GM18526 (cell line): ENCODE data around the gene MTUS2.

Experiments
- POLR2A ChIP-seq: IDR thresholded peaks from 3 replicates; pipeline ENCODE4 v1.6.1; 2011; ENCODE audit not compliant: insufficient read length; ENCODE audit errors: extremely low read depth

The MTUS2 gene

DNA sequence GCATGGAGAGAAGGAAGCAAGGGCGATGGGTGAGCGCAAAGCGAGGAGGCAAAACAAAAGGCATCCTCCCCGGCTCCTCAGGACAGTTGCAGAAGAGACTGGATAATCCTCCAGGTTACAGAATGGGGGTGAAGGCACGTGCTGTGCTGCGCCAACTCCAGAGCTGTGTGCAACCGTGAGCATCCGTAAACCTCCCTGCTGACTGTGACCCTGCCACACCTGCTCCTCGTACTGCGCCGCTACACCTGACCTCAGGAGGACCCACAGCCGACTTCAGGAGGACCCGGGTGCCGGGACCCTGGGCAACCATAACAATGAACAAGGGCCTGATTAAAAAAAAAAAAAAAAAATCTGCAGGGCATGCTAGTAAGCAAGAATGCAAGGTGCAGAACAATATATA, 706.6 kb downstream of the MTUS2 start:
- no peak for TF ChIP-seq POLR2A

DNA sequence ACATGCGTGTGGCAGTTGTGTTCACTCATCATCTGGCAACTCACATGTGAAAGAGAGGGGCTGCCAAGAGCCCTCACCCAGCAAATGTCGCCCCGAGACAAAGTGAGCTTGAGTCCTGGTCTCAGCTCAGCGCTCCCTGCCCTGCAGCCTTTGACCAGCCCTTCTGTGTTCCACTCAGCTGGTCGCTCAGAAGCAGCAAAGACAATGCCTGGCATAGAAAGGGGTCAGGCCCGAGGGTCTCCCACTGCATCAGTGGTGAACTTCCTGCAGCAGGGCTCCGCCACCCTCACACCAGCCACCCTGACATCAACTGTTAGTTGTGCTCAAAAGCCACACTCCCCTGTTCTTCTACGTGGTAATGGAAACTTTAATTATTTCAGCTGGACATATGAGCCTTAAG, 707.4 kb downstream of the MTUS2 start:
- no peak for TF ChIP-seq POLR2A

DNA sequence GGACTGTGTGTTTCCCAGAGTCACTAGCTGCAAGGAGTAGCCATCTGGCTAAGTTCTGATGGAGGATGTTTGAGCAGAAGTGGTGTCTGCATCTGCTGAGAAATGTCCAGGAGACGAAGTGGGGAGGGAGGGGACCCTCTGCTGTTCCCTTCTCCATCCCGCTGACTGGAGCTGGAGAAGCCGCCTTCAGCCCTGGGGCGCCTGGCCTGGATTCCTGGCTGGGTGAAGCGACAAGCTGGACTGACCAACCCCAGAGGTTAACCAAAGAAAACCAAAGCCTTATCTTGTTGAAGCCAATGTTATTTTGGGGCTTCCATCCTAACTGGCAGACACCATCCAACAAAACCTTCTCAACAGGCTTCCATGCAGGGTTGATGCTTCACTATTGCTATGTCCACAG, 707.8 kb downstream of the MTUS2 start:
- TF ChIP-seq POLR2A, result no peak

GRCh38 chr13:29529754-29530153, 709.6 kb downstream of the MTUS2 start:
- no peak for TF ChIP-seq POLR2A

DNA sequence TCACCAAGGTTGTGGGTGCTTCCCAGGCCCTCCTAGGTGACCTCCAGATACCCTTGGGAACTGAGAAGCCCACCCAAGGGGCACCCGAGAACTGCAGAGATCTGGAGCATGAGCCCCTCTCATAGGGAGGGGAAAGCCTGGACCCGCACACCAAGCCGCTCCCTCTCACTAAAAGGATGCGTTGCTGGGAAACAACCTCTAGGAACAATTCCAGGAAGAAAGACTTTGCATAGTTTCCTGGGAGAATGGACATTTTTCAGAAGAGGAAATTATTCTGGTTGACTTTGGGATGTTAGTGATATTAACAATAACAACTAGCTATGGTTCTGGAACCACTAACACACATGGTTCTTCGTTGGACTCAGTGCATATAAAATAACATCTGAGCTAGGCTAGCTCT, 710.8 kb downstream of the MTUS2 start:
- no peak for TF ChIP-seq POLR2A

DNA sequence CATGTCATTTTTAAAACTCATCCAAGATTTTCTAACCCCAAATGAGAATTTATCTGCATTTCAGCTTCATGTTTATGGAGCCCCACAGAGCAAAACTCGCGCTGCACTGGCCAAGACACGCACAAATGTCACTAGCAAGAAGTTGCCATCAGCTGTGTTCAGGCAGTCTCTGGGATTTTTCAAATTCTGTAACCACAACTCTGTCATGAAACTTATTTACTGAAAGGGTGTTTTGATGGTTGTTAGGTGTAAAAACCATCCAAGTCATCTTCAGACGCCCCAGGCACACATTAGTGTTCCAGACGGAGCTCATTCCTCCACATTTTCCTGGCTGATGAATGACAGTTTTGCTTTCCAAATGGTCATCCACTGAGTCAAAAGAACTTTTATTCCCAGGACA, 712.0 kb downstream of the MTUS2 start:
- TF ChIP-seq POLR2A, result no peak

DNA sequence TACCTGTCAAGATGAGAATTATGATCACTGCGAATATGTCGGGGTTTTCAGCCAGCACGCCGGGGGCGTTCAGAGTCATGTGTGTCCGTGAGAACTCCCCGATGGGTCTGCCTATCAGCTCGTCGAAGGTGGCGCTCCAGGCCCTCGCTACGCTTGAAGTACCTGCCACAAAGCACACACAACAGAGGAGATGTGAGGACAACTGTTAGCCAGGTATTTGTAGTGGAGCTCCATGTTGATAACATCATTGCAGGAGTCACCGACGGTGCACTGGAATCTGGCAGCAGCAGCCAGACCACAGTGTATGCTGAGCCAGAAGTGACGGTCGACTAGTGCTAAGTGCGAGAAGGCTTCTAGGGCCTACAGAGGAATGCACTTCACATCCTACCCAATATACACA, 712.7 kb downstream of the MTUS2 start:
- no peak for TF ChIP-seq POLR2A

GRCh38 chr13:29534083-29534482, 713.9 kb downstream of the MTUS2 start:
- no peak for TF ChIP-seq POLR2A

GRCh38 chr13:29535663-29536655, 715.8 kb downstream of the MTUS2 start:
- TF ChIP-seq POLR2A, result no peak

DNA sequence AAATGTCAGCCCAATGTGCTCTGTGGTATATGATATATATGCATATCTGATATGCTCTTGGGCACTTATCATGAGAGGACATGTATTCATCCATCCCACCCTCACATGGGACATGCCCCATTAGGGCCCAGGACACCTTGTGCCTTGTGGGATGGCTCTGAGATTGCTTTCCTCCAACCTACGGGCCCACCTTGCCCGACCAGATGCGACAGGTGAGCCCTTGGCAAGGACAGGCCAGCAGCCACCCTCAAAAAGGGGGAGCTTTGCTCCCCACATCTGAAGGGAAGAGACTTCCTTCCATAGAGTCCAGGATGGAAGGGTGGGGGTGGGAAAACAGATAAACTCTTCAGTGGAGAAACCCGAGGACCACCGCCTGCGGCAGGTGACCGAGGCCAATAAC, 716.7 kb downstream of the MTUS2 start:
- no peak for TF ChIP-seq POLR2A

DNA sequence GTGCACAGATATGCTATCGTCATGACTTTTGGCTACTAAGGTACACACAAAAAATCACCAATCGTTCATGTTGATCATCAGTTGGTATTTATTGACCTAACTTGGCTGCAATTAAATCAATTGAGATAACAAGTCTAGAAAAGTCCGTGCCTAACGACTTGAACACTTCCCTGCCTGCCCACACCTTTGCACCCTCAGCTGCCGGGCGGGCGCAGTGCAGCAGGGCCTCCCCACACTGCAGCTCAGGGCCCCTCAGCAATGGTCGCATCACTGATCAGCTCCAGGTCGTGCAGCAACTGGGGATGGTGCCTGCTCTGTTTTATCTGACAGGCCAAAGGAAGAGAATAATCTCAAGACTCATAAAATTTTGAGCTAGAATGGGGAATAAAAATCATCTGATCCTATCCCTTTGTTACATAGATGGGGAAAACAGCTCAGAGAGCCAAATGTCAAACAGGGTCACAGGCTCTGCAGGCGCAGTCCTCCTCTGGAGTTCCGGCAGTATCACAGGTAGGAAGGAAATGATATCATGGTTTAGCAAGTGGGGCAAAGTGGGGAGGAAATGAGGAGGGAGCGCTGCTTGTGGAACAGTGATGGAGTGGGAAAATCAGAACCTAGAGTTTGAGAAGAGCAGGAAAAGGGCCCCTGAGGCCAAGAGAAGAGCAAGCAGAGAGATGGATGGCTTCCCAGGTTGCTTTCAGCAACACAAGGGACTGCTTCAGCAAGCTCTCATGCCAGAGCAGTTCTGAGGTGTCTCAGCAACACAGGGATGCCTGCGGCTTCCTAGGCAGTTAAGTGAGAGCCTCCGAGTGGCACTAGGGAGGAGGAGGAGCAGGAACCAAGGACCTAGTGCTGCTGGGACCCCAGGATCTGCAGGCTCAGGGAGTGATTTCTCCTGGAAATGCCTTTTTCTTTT, 717.9 kb downstream of the MTUS2 start:
- no peak for TF ChIP-seq POLR2A

- TF ChIP-seq POLR2A, result no peak
Measured at GRCh38 chr13:29538652-29539040, 718.5 kb downstream of the MTUS2 start.

DNA sequence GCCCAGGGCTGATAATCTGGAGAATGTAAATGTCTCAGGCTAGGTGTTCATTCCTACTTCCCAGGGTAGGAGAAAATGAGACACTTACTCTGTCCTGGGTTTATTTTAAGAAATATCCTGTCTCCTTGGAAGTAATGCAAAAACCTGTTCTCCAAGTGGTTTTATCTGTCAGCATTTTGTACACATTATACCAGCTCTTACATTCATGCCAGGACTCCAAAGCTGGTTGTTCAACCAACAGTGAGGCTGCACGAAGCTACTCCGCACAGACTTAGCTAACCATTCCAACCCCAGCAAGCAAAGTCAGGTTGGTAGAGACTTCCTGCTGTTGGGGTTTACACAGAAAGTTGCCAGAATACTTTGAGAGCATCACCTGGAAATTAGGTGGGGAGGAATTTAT, 719.7 kb downstream of the MTUS2 start:
- TF ChIP-seq POLR2A, result no peak

GRCh38 chr13:29540334-29540733, 720.2 kb downstream of the MTUS2 start:
- no peak for TF ChIP-seq POLR2A

DNA sequence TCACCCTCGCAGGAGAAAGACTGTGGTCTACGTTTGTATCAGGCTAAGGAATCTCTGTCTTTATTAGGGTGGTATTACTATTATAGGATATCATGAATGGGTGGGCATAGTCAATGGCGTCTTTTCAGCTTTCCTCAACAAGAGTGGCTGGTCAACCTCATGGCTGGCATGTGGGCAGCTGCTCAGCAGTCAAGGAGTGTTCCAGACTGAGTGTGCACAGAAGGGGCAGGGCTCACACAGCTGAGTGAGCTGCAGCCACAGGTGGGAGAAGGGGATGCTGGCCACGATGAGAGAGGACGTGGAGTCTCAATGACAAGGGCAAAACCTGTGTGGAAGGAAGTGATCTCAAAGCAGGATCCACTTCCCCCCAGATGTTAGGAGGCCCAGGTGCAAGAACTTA, 720.7 kb downstream of the MTUS2 start:
- TF ChIP-seq POLR2A, result no peak

DNA sequence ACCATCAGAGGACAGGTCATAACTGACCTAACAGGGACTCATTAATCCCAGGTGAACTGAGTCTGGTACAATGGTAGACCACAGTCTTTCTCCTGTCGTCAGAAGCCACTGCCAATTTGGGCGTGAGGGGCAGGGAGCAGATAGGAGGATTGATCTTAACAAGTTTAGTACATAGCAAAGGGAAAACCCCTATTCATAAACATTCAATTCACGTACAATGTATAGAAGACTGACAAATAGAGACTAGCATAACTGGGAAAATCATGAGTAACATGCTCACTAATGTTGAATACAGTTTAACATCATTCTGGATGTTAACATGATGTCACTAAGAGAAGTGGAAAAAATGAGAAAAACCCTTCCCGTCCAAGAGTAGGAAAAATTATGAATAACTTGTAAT, 721.3 kb downstream of the MTUS2 start:
- no peak for TF ChIP-seq POLR2A
